HCT116 (cell line): ENCODE measurements around the gene UQCRC1. TPM values are rescaled to one million over a fixed set of nuclear protein-coding genes. Genes with fewer than 3 reads are reported as not detected.

Experiments
- microRNA counts: library from miRNA; unstranded; fragments of <30 nt; microRNA quantifications from one replicate; lab custom pipeline; 2015
- microRNA-seq: library from miRNA; unstranded; fragments of <30 nt; microRNA quantifications from one replicate; pipeline ENCODE4, GENCODE V29; 2016; ENCODE audit warnings: borderline number of aligned reads
- total RNA-seq: library from RNA; stranded (reverse); gene quantifications from one replicate; pipeline ENCODE4 v1.2.1, GENCODE V29; 2021; ENCODE audit not compliant: unreplicated experiment

UQCRC1 gene
- total RNA-seq, 1 experiment from 2014 or later, result 318 TPM

MicroRNAs encoded within 50 kb of the gene (microRNA counts, 767-probe panel; counts per million panel counts)
- not detected for microRNA hsa-miR-711 (lab: Ali Mortazavi, UCI)

Small RNAs within 50 kb of the gene (microRNA-seq; reads per million reads assigned to microRNA genes)
- gene MIR4793 (not detected), gene MIR6823 (1.2 reads per million), gene MIR711 (not detected)

Other genes with a start within 250 kb of the UQCRC1 start
- not detected for gene FBXW12, start 237.4 kb downstream of the UQCRC1 start, total RNA-seq
- gene PLXNB1, start 179.6 kb downstream of the UQCRC1 start, total RNA-seq, result 35.6 TPM
- gene CCDC51, start 169.5 kb downstream of the UQCRC1 start, total RNA-seq, result 29.3 TPM
- gene TMA7, start 169.4 kb downstream of the UQCRC1 start, total RNA-seq, result 334 TPM
- 15.6 TPM for gene ATRIP, start 162.9 kb downstream of the UQCRC1 start, total RNA-seq
- 104 TPM for gene SHISA5, start 105.5 kb downstream of the UQCRC1 start, total RNA-seq
- 20.3 TPM for gene PFKFB4, start 52.8 kb downstream of the UQCRC1 start, total RNA-seq
- 1.5 TPM for gene UCN2, start 45.9 kb downstream of the UQCRC1 start, total RNA-seq
- 11.4 TPM for gene COL7A1, start 14.3 kb downstream of the UQCRC1 start, total RNA-seq
- 0.49 TPM for gene TMEM89, start 12.1 kb upstream of the UQCRC1 start, total RNA-seq
- gene SLC26A6, start 25.8 kb upstream of the UQCRC1 start, total RNA-seq, result 55.1 TPM
- 7.8 TPM for gene CELSR3, start 53.2 kb upstream of the UQCRC1 start, total RNA-seq
- 36.9 TPM for gene NCKIPSD, start 76.3 kb upstream of the UQCRC1 start, total RNA-seq
- 89.5 TPM for gene IP6K2, start 107.6 kb upstream of the UQCRC1 start, total RNA-seq
- gene PRKAR2A, start 238.2 kb upstream of the UQCRC1 start, total RNA-seq, result 63.3 TPM